ENCODE measurements around the gene LCE3A. TPM values are rescaled to one million over a fixed set of nuclear protein-coding genes. Genes with fewer than 3 reads are reported as not detected.

Gene LCE3A
- total RNA-seq, 4 donors from 2014 or later, result not detected

DNA sequence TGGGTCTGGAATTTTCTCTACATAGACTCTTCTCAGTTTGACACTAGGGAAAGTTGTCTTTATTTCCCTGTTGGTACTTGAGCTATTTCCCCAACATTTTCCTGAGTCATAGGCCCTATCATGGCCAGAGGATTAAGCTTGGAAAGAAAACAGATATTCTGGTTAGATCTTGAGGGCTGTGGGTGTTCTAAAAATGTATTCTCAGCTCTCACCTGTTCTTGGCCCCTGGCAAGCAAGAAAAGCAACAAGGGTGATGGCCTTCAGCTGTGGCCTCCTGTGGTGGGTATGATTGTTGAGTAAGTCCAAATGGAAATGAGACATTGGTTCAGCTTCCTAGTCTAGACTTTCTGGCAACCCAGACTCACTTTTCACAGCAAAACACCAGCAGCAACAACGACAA, 17.4 kb upstream of the LCE3A start:
- DNase-seq, result no peak
- no peaks in the 10 kb centered on the region for H3K27me3 ChIP-seq
- WGBS, 2 donors, result 75 to 79% methylated on average over 1 of the region's 1 CpG
- H3K9me3 ChIP-seq, result no peaks in the 10 kb centered on the region
- no peaks in the 10 kb centered on the region for H3K36me3 ChIP-seq
- no peaks in the 10 kb centered on the region for H3K4me1 ChIP-seq
- no peak for TF ChIP-seq CTCF (IDR thresholded peaks at IDR 0.05)
- TF ChIP-seq POLR2A (IDR thresholded peaks at IDR 0.05), result no peak
- no peak overlapping the region for H3K27ac ChIP-seq
- intact Hi-C loops (cut with DNase I), result no loop called here
- no peak overlapping the region for H3K4me3 ChIP-seq (replicated peaks in 1 of 3)

- Histone ChIP-seq H3K9me3 (no peaks in the 10 kb centered on the region), H3K4me1 (no peaks in the 10 kb centered on the region), H3K4me3 (replicated peaks in 1 of 3) (no peak overlapping the region), H3K27me3 (no peaks in the 10 kb centered on the region), H3K36me3 (no peaks in the 10 kb centered on the region), H3K27ac (no peak overlapping the region)
- DNase-seq, result no peak
- intact Hi-C loops (cut with DNase I), result no loop called here
- 81 to 88% methylated on average over 3 of the region's 3 CpGs for WGBS, 2 donors
- no peak for TF ChIP-seq CTCF (IDR thresholded peaks at IDR 0.05)
- no peak for TF ChIP-seq POLR2A (IDR thresholded peaks at IDR 0.05)
These were observed 7.7 kb upstream of the LCE3A start for GRCh38 chr1:152630596-152630995.

DNA sequence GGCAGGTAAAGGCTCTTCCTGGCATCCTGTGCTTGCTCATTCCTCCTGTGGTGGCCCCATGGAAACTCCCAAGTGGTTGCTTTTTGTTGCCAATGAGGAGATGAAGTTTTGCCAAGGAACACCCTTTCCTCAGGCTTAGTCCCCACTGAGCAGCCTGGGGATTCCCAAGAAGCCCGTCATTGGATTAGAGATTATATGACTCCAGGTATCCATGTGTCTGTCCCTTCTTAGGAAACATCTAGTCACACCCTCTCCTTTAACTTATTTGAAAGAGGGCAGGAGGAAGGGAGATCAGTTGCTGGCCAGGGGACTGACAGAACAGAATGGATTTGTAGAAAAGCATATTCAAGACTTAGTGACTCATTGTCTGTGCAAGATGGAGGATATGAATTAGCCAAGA, 3.8 kb upstream of the LCE3A start:
- no peaks in the 10 kb centered on the region for H3K27me3 ChIP-seq
- no peak overlapping the region for H3K27ac ChIP-seq
- TF ChIP-seq CTCF (IDR thresholded peaks at IDR 0.05) (no peak), POLR2A (IDR thresholded peaks at IDR 0.05) (no peak)
- DNase-seq, result no peak
- WGBS, 2 donors, result 81 to 100% methylated on average over 1 of the region's 1 CpG
- intact Hi-C loops (cut with DNase I), result no loop called here
- no peaks in the 10 kb centered on the region for H3K4me1 ChIP-seq
- H3K36me3 ChIP-seq, result no peaks in the 10 kb centered on the region
- no peak overlapping the region for H3K4me3 ChIP-seq (replicated peaks in 1 of 3)
- no peaks in the 10 kb centered on the region for H3K9me3 ChIP-seq

DNA sequence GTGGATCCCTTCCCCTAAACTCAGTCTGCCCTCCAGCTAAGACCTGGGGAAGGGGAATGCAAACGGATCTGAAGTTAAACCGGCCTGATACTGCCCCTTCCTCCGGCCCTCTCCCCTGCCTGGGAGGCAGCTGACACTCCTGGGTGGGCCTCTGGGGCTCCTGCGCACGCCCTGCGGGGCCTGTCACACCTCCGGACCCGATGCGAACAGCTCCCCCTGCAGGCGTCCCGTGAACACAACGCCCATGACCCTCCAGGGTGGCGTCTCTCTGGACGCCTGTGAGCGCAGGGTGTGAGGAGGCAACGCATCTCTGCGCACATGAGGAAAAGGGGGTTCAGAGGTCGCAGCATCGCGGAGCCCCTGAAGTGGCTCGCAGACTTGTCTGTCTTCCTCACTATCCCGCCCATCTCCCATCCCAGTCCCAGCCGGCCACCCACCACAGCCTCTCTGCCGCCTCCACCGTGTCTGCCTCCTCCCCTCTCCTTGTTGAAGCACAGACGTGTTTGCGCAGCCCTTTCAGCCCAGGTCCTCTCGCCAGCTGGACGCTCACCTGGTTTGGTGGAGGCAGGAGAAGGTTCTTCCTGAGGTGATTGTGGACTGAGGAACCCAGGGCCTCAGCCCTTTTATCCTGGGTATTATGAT, 421 bp upstream of the LCE3A start:
- no peak overlapping the region for H3K27ac ChIP-seq
- H3K9me3 ChIP-seq, result no peaks in the 10 kb centered on the region
- no peaks in the 10 kb centered on the region for H3K4me1 ChIP-seq
- intact Hi-C loops (cut with DNase I), result no loop called here
- 22 to 36% methylated on average over 15 to 29 of the region's 29 CpGs for WGBS, 2 donors
- DNase-seq, result no peak
- H3K36me3 ChIP-seq, result no peaks in the 10 kb centered on the region
- no peaks in the 10 kb centered on the region for H3K27me3 ChIP-seq
- no peak for TF ChIP-seq CTCF (IDR thresholded peaks at IDR 0.05)
- no peak for TF ChIP-seq POLR2A (IDR thresholded peaks at IDR 0.05)
- H3K4me3 ChIP-seq (replicated peaks in 1 of 3), result no peak overlapping the region

- no peaks in the 10 kb centered on the region for H3K36me3 ChIP-seq
- WGBS, 2 donors, result 83 to 91% methylated on average over 3 of the region's 3 CpGs
- no peak overlapping the region for H3K4me3 ChIP-seq (replicated peaks in 1 of 3)
- TF ChIP-seq CTCF (IDR thresholded peaks at IDR 0.05) (no peak), POLR2A (IDR thresholded peaks at IDR 0.05) (no peak)
- H3K4me1 ChIP-seq, result no peaks in the 10 kb centered on the region
- intact Hi-C loops (cut with DNase I), result no loop called here
- no peak for DNase-seq
- H3K27me3 ChIP-seq, result no peaks in the 10 kb centered on the region
- H3K9me3 ChIP-seq, result no peaks in the 10 kb centered on the region
- no peak overlapping the region for H3K27ac ChIP-seq
These were observed 910 bp downstream of the LCE3A start for GRCh38 chr1:152621993-152622392.

All from thyroid gland (tissue), 4 donors.